WI38 (cell line): ENCODE measurements around the gene CLDN7.

ENCODE experiments used
- H3K4me3 ChIP-seq: 2 replicates; pipeline ENCODE4 v1.5.1; 2011; ENCODE audit warnings: low read depth, mild to moderate bottlenecking, control low read depth, low read length
- CTCF ChIP-seq: IDR thresholded peaks from 2 replicates; pipeline ENCODE4 v1.5.1; 2012; ENCODE audit warnings: low read depth, mild to moderate bottlenecking, control low read depth, low read length

The CLDN7 gene

GRCh38 chr17:7258731-7259554, 3.3 kb downstream of the CLDN7 start:
- TF ChIP-seq CTCF = no peak
- H3K4me3 ChIP-seq = no peak overlapping the region

- no peak for TF ChIP-seq CTCF
- no peak overlapping the region for H3K4me3 ChIP-seq
Measured at GRCh38 chr17:7256766-7257456, 5.4 kb downstream of the CLDN7 start.

- no peak for TF ChIP-seq CTCF
Measured at GRCh38 chr17:7254511-7254910, 7.8 kb downstream of the CLDN7 start.

GRCh38 chr17:7253082-7253481, 9.2 kb downstream of the CLDN7 start:
- peak overlapping the region; percentile 94 for H3K4me3 ChIP-seq
- TF ChIP-seq CTCF = no peak

More at GRCh38 chr17:7254511-7254910, 7.8 kb downstream of the CLDN7 start:
- no peak overlapping the region for H3K4me3 ChIP-seq

GRCh38 chr17:7252176-7253043, 9.9 kb downstream of the CLDN7 start, which contains the start of gene ELP5:
Gene ELP5 (plus strand): TSS chr17:7252215. CDS start chr17:7252551, 336 bp downstream.
- TF ChIP-seq CTCF = no peak
- H3K4me3 ChIP-seq = peak within 1 kb of the TSS; percentile 94

GRCh38 chr17:7251661-7252175, 10.6 kb downstream of the CLDN7 start, which contains the start of gene CTDNEP1:
Gene CTDNEP1 (minus strand): TSS chr17:7251734. CDS start chr17:7251296, 438 bp downstream.
- no peak for TF ChIP-seq CTCF
- H3K4me3 ChIP-seq = peak within 1 kb of the TSS; percentile 94
